Neural progenitor cell (in vitro differentiated cells): Measurements from ENCODE around the gene SEPTIN8.

Experiments
- CTCF ChIP-seq: fragments of 200-600 bp; sonication (generic); IDR thresholded peaks from 2 replicates; pipeline ENCODE4 v1.5.1; 2017; ENCODE audit warnings: antibody characterized with exemption, mild to moderate bottlenecking
- EZH2 ChIP-seq: fragments of 200-600 bp; sonication (generic); IDR thresholded peaks from 2 replicates; pipeline ENCODE4 v1.6.1; 2017; ENCODE audit warnings: antibody characterized with exemption, mild to moderate bottlenecking, moderate library complexity
- EZH2phosphoT487 ChIP-seq: fragments of 200-600 bp; sonication (generic); IDR thresholded peaks from 2 replicates; pipeline ENCODE4 v1.6.1; 2017; ENCODE audit warnings: antibody characterized with exemption

- no peak for TF ChIP-seq EZH2phosphoT487
- TF ChIP-seq EZH2: no peak
- no peak for TF ChIP-seq CTCF
These were observed 40.0 kb upstream of the SEPTIN8 start for GRCh38 chr5:132817011-132817410.
